ENCODE data around the gene GALR1.
"Not testable (repeated sequence)": the region's sequence is repeated elsewhere in the genome, so short reads cannot be mapped to it uniquely, and the experiment has no call there.

The GALR1 gene

DNA sequence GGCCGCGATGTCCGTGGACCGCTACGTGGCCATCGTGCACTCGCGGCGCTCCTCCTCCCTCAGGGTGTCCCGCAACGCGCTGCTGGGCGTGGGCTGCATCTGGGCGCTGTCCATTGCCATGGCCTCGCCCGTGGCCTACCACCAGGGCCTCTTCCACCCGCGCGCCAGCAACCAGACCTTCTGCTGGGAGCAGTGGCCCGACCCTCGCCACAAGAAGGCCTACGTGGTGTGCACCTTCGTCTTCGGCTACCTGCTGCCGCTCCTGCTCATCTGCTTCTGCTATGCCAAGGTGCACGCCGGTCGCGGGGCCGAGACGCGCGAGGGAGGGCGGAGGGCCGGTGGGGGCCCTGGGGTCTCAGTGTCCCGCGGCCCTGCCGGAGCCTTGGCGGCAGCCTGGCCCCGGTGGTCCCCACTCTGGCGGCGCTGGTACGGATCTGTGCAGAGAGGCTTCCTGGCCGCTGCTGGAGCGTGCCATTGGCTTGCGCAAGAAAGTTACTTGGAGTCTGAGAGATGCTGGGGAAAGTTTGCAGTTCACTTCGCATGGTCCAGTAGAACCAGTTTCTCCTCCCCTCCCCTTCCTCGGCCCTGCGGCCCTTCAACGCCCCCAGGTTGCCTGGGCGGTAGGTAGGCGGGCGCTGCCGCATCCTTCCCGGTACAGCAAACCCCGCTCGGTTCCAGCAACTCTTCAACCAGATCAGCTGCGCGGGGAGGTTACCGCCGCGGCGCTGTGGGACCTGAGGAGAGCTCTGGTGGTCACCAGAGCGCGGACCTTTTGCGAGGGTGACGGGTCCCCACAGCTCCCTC lies 1.5 kb downstream of the GALR1 start:
- DNase-seq (ENCODE audit: low spot score), result no peak

DNA sequence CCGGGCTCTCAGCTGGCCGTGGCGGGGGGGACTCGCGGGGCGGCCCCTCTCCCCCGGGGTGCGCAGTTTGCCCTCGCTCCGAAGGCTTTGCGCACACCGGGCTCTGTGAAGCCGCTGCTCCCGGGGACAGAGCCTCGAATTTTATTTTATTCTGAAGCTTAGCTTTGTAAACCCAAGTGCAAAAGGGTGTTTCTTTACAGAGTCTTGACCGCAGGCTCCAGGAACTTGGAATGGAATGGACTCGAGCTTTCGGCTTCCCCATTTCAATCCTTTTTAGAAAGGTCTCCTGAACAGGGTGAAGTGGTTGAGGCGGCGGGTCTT lies 2.0 kb downstream of the GALR1 start:
- DNase-seq (ENCODE audit: low spot score), result no peak

DNA sequence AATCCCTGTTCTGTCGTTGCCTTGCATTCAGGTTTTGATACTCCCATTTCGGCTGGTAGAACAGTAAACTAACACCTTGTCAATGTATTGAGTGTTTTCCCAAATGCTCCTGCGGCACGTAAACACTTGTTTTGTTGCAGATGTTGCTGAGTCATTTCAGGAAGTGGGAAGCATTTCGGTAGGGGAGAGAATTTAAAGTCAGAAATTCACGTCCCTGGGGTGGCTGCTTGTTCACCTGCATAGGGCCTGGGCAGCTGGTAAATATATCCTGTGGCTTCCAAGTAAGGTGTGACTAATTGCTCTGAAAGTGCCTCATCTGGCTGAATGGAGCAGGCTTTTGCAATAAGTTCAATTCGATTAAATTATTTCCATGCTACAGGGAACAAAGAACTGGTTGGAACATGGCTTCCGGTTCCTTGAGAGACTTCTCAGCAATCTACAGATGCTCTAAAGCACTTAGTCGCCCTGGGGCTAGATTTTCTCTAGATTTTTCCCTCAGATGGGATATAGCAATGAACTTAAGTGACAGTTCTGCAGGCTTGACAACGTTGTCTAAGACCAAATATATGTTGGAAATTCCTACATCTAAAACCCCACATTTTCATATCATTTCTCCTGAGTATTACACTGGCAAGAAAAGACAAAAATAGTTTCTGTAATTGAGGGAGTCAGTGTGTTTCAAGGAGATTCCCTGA lies 5.2 kb downstream of the GALR1 start:
- DNase-seq (ENCODE audit: low spot score), result no peak

- no peak for DNase-seq (ENCODE audit: low spot score)
Measured at GRCh38 chr18:77255426-77256105, 5.9 kb downstream of the GALR1 start.

- no peak for DNase-seq (ENCODE audit: low spot score)
Measured at GRCh38 chr18:77262643-77263465, 13.2 kb downstream of the GALR1 start.

- no peak for DNase-seq (ENCODE audit: low spot score)
Measured at GRCh38 chr18:77263466-77263763, 13.8 kb downstream of the GALR1 start.

DNA sequence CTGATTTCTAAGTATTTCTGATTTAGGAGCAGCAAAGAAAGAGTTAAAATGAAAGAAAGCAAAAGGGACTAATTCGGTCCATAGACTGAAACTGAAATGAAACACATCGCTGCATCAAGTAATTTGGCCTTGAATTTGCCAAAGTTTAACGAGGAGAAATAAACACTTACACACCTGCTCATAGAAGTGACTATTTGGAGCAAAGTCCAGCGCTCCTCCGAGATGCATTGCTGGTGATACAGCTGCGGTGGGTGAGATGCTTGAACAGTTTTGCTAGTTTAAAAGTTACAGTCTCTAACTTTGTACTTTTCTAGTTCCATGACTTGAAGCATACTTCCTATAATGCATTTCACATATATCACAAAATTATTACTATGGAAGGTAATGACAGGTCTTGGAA lies 18.3 kb downstream of the GALR1 start:
- no peak for DNase-seq (ENCODE audit: low spot score)

- DNase-seq (ENCODE audit: low spot score), result no peak
Measured at GRCh38 chr18:77268456-77268855, 18.8 kb downstream of the GALR1 start.

DNA sequence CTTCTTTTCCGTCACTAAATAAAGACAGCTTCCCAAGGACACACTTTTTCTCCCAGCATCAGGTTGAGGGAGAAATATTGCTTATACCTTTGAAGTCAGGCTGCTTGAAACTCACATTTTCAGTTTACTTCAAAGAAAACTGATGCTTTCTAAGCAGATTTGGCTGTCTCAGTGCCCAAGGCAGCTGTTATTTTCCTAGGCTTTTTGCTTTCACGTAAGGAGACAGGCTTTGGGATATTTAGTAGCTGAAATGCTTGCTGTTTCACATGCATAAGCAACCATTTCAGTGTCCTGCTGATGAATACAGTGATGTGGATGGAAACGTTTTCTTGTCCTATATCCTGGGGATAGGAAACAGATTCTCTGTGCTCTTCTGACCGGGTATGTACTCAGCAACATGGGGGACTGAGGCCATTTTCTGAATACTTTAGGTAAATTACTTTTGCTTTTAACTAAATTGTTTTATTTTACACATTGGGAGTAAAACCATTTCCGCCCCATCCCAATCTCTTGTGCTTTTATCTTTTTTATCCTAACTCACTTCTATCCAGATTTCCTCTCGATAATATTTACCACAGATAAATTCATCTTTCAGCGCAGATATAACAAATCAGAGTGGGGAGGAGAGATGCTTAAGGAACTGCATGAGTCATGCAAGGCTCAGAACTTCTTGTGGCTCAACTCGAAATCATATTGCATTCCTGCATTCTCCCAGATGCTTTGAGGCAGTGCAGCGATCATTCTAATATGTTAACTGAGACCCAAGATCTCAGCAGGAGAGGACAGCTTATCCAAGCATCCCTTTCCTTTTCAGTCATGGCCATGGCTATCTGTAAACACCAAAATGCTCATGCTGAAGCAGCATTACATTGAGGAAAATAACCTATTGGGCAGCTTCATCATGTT lies 22.2 kb downstream of the GALR1 start:
- no peak for DNase-seq (ENCODE audit: low spot score)

DNA sequence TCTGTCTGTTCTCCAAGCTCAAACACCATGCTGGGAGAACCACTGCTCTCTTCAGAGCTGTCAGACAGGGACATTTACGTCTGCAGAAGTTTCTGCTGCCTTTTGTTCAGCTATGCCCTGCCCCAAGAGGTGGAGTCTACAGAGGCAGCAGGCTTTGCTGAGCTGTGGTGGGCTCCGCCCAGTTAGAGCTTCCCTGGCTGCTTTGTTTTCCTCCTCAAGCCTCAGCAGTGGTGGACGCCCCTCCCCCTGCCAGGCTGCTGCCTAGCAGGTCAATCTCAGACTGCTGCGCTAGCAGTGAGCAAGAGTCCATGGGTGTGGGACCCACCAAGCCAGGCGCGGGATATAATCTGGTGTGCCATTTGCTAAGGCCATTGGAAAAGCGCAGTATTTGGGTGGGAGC lies 41.2 kb downstream of the GALR1 start:
- DNase-seq (ENCODE audit: low spot score), result not testable (repeated sequence)

GRCh38 chr18:77298172-77298571 lies 48.5 kb downstream of the GALR1 start:
- no peak for DNase-seq (ENCODE audit: low spot score)

DNA sequence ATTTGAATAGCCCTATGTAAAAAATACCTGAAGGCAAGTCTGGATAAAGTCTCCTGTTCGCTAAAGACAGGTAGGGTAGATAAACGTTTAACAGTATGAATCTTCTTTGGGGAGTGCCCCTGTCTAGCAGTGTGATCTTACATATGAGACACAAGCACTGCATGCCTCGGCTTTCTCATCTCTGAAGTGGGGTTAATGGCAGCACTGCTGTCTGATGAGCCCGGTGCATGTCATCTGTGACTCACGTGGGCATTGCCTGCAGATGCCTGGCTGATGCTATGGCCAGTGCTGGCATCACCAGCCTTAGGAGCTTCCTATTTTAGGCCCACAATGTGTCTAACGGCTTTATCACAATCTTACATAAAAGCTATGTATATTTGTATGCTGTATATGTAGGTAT lies 50.1 kb downstream of the GALR1 start:
- no peak for DNase-seq (ENCODE audit: low spot score)

DNA sequence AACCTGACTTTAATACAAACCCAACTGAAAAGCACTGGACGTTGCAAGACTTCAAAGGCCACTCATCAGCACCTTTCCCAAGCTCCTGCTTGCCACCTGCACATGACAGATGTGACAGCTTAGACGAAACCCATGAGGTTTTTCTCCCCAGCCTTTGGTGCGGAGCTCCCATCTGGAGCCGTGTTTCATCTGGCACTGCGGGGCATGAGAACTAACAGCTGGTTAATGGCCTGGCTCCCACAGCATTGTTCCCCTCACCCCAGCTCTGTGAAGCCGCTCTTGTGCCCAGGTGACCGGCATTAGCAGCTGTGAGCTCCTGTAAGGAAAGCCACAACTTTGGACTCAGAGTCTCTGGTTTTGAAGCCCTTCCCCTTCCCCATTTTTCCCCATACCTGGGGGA lies 50.9 kb downstream of the GALR1 start:
- DNase-seq (ENCODE audit: low spot score), result no peak

GRCh38 chr18:77304268-77304667 lies 54.6 kb downstream of the GALR1 start:
- no peak for DNase-seq (ENCODE audit: low spot score)

GRCh38 chr18:77305676-77306075 lies 56.0 kb downstream of the GALR1 start:
- no peak for DNase-seq (ENCODE audit: low spot score)

DNA sequence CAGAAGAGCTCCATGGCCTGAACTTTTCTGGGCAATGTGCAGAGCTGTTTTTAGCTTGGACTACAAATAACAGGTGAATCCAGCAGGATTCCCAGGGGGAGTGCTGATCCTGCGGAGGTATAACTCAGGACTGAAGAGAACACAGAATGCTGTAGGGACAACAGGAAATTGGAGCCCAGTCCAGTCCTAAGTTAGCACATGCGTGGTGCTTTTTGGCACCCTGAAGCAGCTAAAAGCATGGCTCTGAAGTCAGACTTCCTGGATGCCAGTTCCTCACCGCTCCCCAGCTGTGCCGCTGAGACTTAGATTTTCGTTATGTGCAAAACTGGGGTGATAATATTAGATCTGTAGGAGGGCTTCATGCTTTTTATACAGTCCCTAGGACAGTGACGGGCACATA lies 58.6 kb downstream of the GALR1 start:
- DNase-seq (ENCODE audit: low spot score), result no peak

- DNase-seq (ENCODE audit: low spot score), result no peak
Measured at GRCh38 chr18:77314511-77314910, 64.9 kb downstream of the GALR1 start.

DNA sequence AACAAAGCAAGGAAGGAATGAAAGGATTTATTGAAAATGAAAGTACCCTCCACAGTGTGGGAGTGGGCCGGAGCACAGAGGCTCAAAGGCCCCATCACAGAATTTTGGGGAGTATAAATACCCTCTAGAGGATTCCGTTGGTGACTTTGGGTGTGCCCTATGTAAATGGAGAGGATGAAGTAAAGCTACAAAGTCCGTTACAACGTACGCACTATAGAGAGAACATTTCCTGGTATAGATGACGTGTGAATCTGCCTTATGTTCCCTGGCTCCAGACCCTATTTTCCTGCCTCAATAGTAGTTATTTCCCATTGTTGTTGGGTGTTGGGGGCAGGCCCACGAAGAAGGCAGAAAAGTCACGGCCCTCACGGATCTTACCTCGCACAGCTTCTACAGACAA lies 65.3 kb downstream of the GALR1 start:
- no peak for DNase-seq (ENCODE audit: low spot score)

DNA sequence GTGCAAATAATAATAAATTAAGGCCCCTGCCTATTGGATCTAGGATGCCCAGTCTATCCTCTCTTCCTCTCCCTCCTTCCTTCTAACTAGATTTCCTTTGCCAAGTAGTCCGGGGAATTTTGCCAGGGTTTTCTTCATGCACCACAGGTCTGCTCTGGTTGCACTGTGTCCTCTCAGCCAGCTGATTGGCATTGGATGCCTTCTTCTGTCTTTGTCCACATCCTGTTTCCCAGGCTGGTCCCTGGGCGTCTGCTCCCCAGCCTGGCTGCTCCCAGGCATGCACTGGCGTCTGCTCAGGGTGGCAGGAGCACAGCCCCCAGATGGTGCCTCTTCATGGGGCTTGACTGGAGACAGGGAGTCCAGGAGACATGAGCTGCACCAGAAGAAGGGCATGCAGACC lies 66.4 kb downstream of the GALR1 start:
- DNase-seq (ENCODE audit: low spot score), result no peak

DNA sequence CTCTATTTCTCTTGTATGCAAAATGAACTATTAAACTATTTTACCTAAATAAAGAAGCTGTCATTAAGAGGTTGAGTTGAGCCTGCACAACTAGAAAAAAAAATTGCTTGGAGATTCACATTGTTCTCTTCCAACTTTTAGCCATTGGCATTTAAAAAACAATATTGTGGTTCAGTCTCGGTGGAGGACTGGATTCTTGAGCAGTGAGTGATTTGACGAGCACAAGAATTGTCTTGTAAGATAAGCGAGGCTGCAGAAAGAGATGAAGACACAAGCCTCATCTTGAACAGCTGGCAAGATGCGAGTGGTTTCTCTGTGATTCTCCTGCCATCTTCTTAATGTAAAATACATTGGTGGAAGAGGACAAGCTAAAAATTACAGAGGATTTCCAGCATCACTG lies 67.0 kb downstream of the GALR1 start:
- DNase-seq (ENCODE audit: low spot score), result no peak

DNA sequence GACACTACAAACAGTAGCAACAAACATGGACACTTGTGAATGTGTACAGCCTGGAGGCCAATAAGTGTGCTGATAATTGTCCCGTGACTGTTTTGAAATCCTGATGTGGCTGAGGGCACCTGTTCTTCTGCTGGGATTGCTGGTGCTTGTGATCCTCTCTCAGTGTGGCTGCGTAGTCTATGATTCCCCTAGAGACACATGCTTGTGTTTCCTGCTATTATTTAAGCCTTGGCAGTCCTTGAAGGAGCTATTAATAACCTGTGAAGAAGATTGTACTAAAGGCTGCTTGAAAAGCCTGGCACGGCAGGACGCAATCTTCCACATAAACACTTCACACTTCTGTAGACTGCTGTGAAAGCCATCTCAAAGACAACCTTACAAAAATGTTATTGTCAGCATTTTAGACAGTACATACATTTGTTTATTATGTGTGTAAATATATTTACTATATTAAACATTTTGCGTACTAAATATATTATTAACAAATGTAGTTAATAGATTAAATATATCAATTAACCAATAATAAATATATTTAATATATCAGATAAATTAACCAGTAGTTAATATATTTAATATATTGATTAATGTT lies 71.4 kb downstream of the GALR1 start:
- no peak for DNase-seq (ENCODE audit: low spot score)

Data from activated CD4-positive, alpha-beta T cell treated with anti-CD3 and anti-CD28 coated beads, Interleukin-2, Interleukin-4, amounts not matched to agents 100 ng/mL and 50 ng/mL, durations not matched to agents 16 hours and 8 hours (primary cell).